GM12875 (cell line): Measurements from ENCODE around the gene PASD1.
"Not testable (repeated sequence)": the region's sequence is repeated elsewhere in the genome, so short reads cannot be mapped to it uniquely, and the experiment has no call there.

Source experiments
- H3K4me3 ChIP-seq: one replicate; pipeline ENCODE4 v1.5.1; 2011; ENCODE audit warnings: low read depth, low read length, control low read depth
- TF ChIP-seq, protein P1 (sequence below): IDR thresholded peaks from 2 replicates; pipeline ENCODE4 v1.5.1; 2011; ENCODE audit warnings: low read depth, mild to moderate bottlenecking, control low read depth, inconsistent platforms, low read length, moderate library complexity, borderline replicate concordance; ENCODE audit not compliant: insufficient read depth

Gene PASD1

DNA sequence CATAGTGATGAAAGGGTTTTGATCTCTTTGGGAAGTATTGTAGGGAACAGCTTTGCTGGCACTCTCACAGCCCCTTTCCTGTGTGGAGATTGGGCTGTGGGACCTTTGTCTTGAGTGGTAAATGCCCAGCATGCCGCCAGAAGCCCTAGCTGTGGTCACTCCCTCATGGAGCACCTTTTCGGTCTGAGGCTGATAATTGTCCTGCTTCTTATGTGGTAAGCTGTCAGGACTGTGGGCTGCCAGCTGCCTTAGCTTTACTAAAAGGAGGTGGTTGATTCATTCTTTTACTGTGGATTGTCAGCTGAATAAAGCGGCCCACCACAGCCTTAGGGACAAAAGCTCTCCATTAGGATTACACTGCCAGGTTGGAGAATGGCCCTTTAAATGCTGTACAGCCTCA is 7.1 kb downstream of the PASD1 start:
- TF ChIP-seq, protein P1, sequence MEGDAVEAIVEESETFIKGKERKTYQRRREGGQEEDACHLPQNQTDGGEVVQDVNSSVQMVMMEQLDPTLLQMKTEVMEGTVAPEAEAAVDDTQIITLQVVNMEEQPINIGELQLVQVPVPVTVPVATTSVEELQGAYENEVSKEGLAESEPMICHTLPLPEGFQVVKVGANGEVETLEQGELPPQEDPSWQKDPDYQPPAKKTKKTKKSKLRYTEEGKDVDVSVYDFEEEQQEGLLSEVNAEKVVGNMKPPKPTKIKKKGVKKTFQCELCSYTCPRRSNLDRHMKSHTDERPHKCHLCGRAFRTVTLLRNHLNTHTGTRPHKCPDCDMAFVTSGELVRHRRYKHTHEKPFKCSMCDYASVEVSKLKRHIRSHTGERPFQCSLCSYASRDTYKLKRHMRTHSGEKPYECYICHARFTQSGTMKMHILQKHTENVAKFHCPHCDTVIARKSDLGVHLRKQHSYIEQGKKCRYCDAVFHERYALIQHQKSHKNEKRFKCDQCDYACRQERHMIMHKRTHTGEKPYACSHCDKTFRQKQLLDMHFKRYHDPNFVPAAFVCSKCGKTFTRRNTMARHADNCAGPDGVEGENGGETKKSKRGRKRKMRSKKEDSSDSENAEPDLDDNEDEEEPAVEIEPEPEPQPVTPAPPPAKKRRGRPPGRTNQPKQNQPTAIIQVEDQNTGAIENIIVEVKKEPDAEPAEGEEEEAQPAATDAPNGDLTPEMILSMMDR: no peak
- no peak overlapping the region for H3K4me3 ChIP-seq

DNA sequence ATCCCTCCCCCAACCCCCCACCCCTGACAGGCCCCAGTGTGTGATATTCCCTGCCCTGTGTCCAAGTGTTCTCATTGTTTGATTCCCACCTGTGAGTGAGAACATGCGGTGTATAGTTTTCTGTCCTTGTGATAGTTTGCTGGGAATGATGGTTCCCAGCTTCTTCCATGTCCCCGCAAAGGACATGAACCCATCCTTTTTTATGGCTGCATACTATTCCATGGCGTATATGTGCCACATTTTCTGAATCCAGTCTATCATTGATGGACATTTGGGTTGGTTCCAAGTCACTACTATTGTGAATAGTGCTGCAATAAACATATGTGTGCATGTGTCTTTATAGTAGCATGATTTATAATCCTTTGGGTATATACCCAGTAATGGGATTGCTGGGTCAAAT is 29.9 kb downstream of the PASD1 start:
- H3K4me3 ChIP-seq: not testable (repeated sequence)

DNA sequence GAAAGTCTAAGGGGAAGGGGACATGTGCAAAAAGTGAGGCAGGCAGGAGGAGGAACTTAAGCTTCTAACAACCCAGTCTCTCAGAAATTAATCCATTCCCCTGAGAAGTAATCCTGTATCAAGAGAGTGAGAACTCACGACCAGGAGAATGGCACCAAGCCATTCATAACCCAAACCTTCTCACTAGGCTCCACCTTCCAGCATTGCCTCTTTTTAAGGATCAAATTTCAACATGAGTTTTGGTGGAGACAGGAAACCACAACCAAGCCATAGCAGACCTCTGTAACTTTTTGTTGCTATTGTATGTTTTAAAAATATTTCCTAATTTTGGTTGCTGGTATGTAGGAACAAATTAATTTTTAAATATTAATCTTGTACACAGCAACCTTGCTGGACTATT is 32.8 kb downstream of the PASD1 start:
- TF ChIP-seq, protein P1: no peak
- no peak overlapping the region for H3K4me3 ChIP-seq

GRCh38 chrX:151604931-151605330 is 41.5 kb downstream of the PASD1 start:
- TF ChIP-seq, protein P1: no peak
- no peak overlapping the region for H3K4me3 ChIP-seq

- TF ChIP-seq, protein P1: no peak
- no peak overlapping the region for H3K4me3 ChIP-seq
Measured at GRCh38 chrX:151609222-151609621, 45.7 kb downstream of the PASD1 start.

DNA sequence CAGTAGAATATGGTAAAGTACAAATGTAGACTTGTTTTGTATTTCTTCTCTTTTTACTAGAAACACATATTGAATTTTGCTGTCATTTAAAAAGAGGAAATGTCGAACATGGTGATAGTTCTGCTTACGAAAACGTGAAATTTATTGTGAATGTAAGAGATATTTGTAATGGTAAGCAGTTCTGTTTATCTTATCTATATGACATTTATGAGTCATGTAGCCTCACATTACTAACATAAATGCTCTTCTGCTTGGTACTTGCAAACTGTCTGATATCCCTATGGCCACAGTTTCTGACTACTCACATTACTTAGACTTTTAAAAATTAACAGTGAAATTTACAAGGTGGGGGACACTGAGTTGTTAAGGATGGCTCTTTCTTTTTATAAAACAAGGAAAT is 57.9 kb downstream of the PASD1 start:
- no peak overlapping the region for H3K4me3 ChIP-seq
- TF ChIP-seq, protein P1: no peak

GRCh38 chrX:151624677-151625076 is 61.2 kb downstream of the PASD1 start:
- no peak overlapping the region for H3K4me3 ChIP-seq
- TF ChIP-seq, protein P1: no peak

DNA sequence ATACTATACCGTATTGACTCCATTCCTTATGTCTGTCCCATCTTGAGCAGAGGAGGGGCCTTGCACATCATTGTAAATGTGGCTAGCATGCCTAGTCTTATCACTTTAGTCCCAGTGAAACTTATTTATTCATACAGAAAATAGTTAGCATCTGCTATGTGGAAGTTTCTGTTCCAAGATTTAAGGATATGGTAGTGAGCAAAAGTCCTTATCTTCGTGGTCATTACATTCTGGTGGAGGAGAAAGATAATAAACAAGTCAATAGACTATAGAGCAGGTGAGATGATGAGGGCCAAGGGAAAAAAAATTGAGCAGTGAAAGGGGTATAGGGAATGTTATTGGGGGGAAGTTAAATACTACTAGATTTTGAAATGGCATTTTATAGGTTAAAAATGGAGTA is 68.3 kb downstream of the PASD1 start:
- TF ChIP-seq, protein P1: no peak
- no peak overlapping the region for H3K4me3 ChIP-seq
